Iris pigment epithelial cell (primary cell): Measurements from ENCODE around the gene LILRA5.
"Not testable (repeated sequence)": the region's sequence is repeated elsewhere in the genome, so short reads cannot be mapped to it uniquely, and the experiment has no call there.

Experiments
- DNase-seq: peaks from one replicate; pipeline ENCODE4 v3.0.0-alpha.2; 2011; ENCODE audit warnings: low read depth

The LILRA5 gene

GRCh38 chr19:54302257-54302656 lies 10.7 kb downstream of the LILRA5 start:
- no peak for DNase-seq

- no peak for DNase-seq
Measured at GRCh38 chr19:54299515-54299914, 13.5 kb downstream of the LILRA5 start.

- DNase-seq = no peak
Measured at GRCh38 chr19:54299126-54299498, 13.9 kb downstream of the LILRA5 start.

- no peak for DNase-seq
Measured at GRCh38 chr19:54298357-54299125, 14.4 kb downstream of the LILRA5 start.

GRCh38 chr19:54297759-54298305 lies 15.1 kb downstream of the LILRA5 start:
- DNase-seq = peak; percentile 5

GRCh38 chr19:54294539-54294938 lies 18.4 kb downstream of the LILRA5 start:
- no peak for DNase-seq

- DNase-seq = not testable (repeated sequence)
Measured at GRCh38 chr19:54289160-54289559, 23.8 kb downstream of the LILRA5 start.

- peak; percentile 9 for DNase-seq
Measured at GRCh38 chr19:54287456-54287855, 25.5 kb downstream of the LILRA5 start.

GRCh38 chr19:54286283-54286682 lies 26.7 kb downstream of the LILRA5 start:
- DNase-seq = not testable (repeated sequence)

- not testable (repeated sequence) for DNase-seq
Measured at GRCh38 chr19:54285427-54286056, 27.4 kb downstream of the LILRA5 start.

GRCh38 chr19:54282686-54283470 lies 30.1 kb downstream of the LILRA5 start:
- DNase-seq = no peak

GRCh38 chr19:54281729-54282075 lies 31.3 kb downstream of the LILRA5 start:
- DNase-seq = not testable (repeated sequence)

- no peak for DNase-seq
Measured at GRCh38 chr19:54281007-54281728, 31.8 kb downstream of the LILRA5 start, which contains the start of gene LILRB2. Gene LILRB2 (minus strand): TSS chr19:54281110. CDS start chr19:54280496, 614 bp downstream.

GRCh38 chr19:54280441-54280840 lies 32.5 kb downstream of the LILRA5 start:
- not testable (repeated sequence) for DNase-seq

GRCh38 chr19:54280025-54280424 lies 32.9 kb downstream of the LILRA5 start:
- DNase-seq = not testable (repeated sequence)

- no peak for DNase-seq
Measured at GRCh38 chr19:54279406-54279962, 33.5 kb downstream of the LILRA5 start.

GRCh38 chr19:54278571-54279195 lies 34.3 kb downstream of the LILRA5 start:
- not testable (repeated sequence) for DNase-seq

GRCh38 chr19:54278056-54278455 lies 34.9 kb downstream of the LILRA5 start:
- not testable (repeated sequence) for DNase-seq

GRCh38 chr19:54277111-54277615 lies 35.8 kb downstream of the LILRA5 start:
- DNase-seq = not testable (repeated sequence)

- DNase-seq = no peak
Measured at GRCh38 chr19:54275951-54276350, 37.0 kb downstream of the LILRA5 start.

- not testable (repeated sequence) for DNase-seq
Measured at GRCh38 chr19:54274516-54274915, 38.5 kb downstream of the LILRA5 start.
